ENCODE data around the gene CLIC5. TPM values are rescaled to one million over a fixed set of nuclear protein-coding genes. Genes with fewer than 3 reads are reported as not detected.

Gene CLIC5
- polyA plus RNA-seq, 3 donors = not detected

- Histone ChIP-seq H3K9ac (ENCODE audit: insufficient read depth, low read length, poor library complexity, severe bottlenecking) (no peak overlapping the region), H3K27me3 (ENCODE audit: control insufficient read depth in 2 of 2, insufficient read depth in 2 of 2, low read length in 2 of 2) (no peaks in the 10 kb centered on the region), H3K9me3 (replicated peaks in 1 of 2; ENCODE audit: control insufficient read depth in 1 of 2, insufficient read depth in 1 of 2, low read length in 2 of 2) (peaks cover 3 to 12% of the 10 kb centered on the region in 2 donors), H3K4me2 (replicated peaks; ENCODE audit: extremely low read depth, low read length, poor library complexity, severe bottlenecking) (no peak overlapping the region), H3K36me3 (replicated peaks in 1 of 2; ENCODE audit: control insufficient read depth in 1 of 2, insufficient read depth in 2 of 2, low read length in 2 of 2) (no peaks in the 10 kb centered on the region), H3K4me3 (replicated peaks in 1 of 3; ENCODE audit: low read depth in 2 of 3, low read length in 3 of 3) (no peak overlapping the region), H4K20me1 (ENCODE audit: insufficient read depth, low read length) (no peaks in the 10 kb centered on the region), H3K27ac (ENCODE audit: low read depth in 1 of 2, low read length in 2 of 2) (no peak overlapping the region), H2AFZ (ENCODE audit: insufficient read depth, low read depth, low read length, poor library complexity, severe bottlenecking) (no peak overlapping the region), H3K79me2 (ENCODE audit: insufficient read depth, low read length) (no peaks in the 10 kb centered on the region), H3K4me1 (ENCODE audit: control insufficient read depth in 1 of 2, insufficient read depth in 2 of 2, low read length in 2 of 2) (no peaks in the 10 kb centered on the region)
- H3K9me3 Mint-ChIP-seq = peaks cover 11 to 21% (median 17%) of the 10 kb centered on the region in 7 donors
- DNase-seq = no peak
- H3K27ac Mint-ChIP-seq = no peak overlapping the region
- 78% methylated on average over 3 of the region's 5 CpGs for WGBS (ENCODE audit: insufficient coverage)
- intact Hi-C loops (cut with micrococcal nuclease) = no loop called here
- peaks cover 0 to 5% (median 0%) of the 10 kb centered on the region in 3 donors for H3K27me3 Mint-ChIP-seq (ENCODE audit: low read depth in 3 of 3)
- no peaks in the 10 kb centered on the region for H3K36me3 Mint-ChIP-seq
- H3K4me3 Mint-ChIP-seq = no peak overlapping the region
- TF ChIP-seq CTCF (IDR thresholded peaks at IDR 0.05) = no peak
- peaks cover 8% of the 10 kb centered on the region for H3K4me1 Mint-ChIP-seq
These were observed 38.9 kb upstream of the CLIC5 start for GRCh38 chr6:46054516-46054915.

- TF ChIP-seq CTCF (IDR thresholded peaks at IDR 0.05) = no peak
- Mint-ChIP-seq H3K9me3 (peaks cover 11 to 21% (median 17%) of the 10 kb centered on the region in 7 donors), H3K4me3 (no peak overlapping the region), H3K4me1 (peaks cover 7% of the 10 kb centered on the region), H3K27ac (no peak overlapping the region), H3K27me3 (ENCODE audit: low read depth in 3 of 3) (peaks cover 0 to 5% (median 1%) of the 10 kb centered on the region in 3 donors), H3K36me3 (no peaks in the 10 kb centered on the region)
- no peaks in the 10 kb centered on the region for H3K79me2 ChIP-seq (ENCODE audit: insufficient read depth, low read length)
- DNase-seq = no peak
- no peaks in the 10 kb centered on the region for H3K4me1 ChIP-seq (ENCODE audit: control insufficient read depth in 1 of 2, insufficient read depth in 2 of 2, low read length in 2 of 2)
- WGBS (ENCODE audit: insufficient coverage) = 19% methylated on average over 5 of the region's 9 CpGs
- H3K4me2 ChIP-seq (replicated peaks; ENCODE audit: extremely low read depth, low read length, poor library complexity, severe bottlenecking) = no peak overlapping the region
- intact Hi-C loops (cut with micrococcal nuclease) = no loop called here
- H3K9ac ChIP-seq (ENCODE audit: insufficient read depth, low read length, poor library complexity, severe bottlenecking) = no peak overlapping the region
- no peak overlapping the region for H2AFZ ChIP-seq (ENCODE audit: insufficient read depth, low read depth, low read length, poor library complexity, severe bottlenecking)
- H3K27me3 ChIP-seq (ENCODE audit: control insufficient read depth in 2 of 2, insufficient read depth in 2 of 2, low read length in 2 of 2) = no peaks in the 10 kb centered on the region
- peaks cover 3 to 12% of the 10 kb centered on the region in 2 donors for H3K9me3 ChIP-seq (replicated peaks in 1 of 2; ENCODE audit: control insufficient read depth in 1 of 2, insufficient read depth in 1 of 2, low read length in 2 of 2)
- H3K36me3 ChIP-seq (replicated peaks in 1 of 2; ENCODE audit: control insufficient read depth in 1 of 2, insufficient read depth in 2 of 2, low read length in 2 of 2) = no peaks in the 10 kb centered on the region
- H3K4me3 ChIP-seq (replicated peaks in 1 of 3; ENCODE audit: low read depth in 2 of 3, low read length in 3 of 3) = no peak overlapping the region
- H3K27ac ChIP-seq (ENCODE audit: low read depth in 1 of 2, low read length in 2 of 2) = no peak overlapping the region
- H4K20me1 ChIP-seq (ENCODE audit: insufficient read depth, low read length) = no peaks in the 10 kb centered on the region
These were observed 37.6 kb upstream of the CLIC5 start for GRCh38 chr6:46053039-46053933.

Measured in CD14-positive monocyte (primary cell).